ENCODE measurements around the gene CDC14A. TPM values are rescaled to one million over a fixed set of nuclear protein-coding genes. Genes with fewer than 3 reads are reported as not detected.

The CDC14A gene
- total RNA-seq, 1 experiment from 2014 or later, result 6.5 TPM

DNA sequence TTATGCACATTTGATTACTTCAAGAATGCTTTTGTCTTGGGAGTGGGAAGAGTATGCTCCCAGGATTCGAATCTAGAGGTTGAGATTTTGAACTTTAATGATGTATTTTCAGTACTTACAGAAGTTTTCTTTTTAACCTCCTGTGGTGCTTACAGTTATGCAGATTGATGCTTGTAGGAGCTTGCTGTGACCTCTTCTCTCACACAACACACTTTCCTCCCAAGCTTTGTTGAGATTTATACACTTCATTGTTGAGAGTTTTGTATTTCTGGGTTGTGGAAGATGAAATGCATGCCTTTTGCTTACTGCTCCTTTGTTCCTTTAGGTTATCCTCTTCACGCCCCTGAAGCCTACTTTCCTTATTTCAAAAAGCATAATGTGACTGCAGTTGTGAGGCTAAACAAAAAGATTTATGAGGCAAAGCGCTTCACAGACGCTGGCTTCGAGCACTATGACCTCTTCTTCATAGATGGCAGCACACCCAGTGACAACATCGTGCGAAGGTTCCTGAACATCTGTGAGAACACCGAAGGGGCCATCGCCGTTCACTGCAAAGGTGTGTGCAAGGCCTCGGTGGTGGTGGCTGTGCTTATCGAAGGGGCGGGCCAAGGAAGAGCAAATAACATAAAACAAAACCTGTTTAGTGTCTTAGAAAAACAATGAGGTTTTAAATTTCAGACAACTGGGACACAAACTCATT lies 110.2 kb downstream of the CDC14A start:
- H3K4me3 ChIP-seq, result no peak overlapping the region
- no peak for DNase-seq (ENCODE audit: low read depth in 1 of 2, low spot score in 2 of 2)
- H3K9me3 ChIP-seq (replicated peaks), result no peaks in the 10 kb centered on the region
- H3K27me3 ChIP-seq (replicated peaks), result no peaks in the 10 kb centered on the region
- H3K36me3 ChIP-seq, result no peaks in the 10 kb centered on the region
- no peak overlapping the region for H3K27ac ChIP-seq
- H3K4me1 ChIP-seq (replicated peaks), result no peaks in the 10 kb centered on the region

DNA sequence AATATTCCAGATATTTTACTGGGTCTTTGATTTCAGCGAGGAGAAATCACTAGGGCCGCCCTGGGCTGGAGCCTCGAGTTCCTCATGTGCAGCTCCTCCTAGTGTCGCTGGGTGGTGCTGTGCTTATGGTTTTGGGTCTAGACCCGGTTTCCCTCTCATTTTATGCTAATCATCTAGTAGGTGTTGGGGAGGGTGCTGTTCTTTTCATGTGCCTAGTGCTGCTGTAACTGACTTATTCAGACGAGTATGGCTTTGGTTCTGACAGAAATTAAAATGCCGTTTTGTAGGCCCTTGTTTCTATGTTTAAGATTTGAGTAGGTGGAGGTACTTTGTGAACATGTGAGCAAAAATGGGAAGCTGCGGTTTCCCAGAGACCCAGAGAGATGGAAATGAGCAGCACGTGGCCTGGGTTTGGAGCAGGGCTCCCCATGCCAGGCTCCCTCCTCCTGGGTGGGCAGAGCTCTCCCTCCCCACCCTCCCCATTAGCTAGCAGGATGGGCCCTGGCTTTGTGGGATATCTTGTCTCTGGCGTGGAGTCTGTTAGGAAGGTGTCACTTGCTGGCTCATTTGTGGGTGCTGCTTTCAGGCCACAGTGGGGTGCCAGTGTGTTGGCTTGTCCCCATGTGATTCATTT lies 111.6 kb downstream of the CDC14A start:
- Histone ChIP-seq H3K27me3 (replicated peaks) (no peaks in the 10 kb centered on the region), H3K4me1 (replicated peaks) (no peaks in the 10 kb centered on the region), H3K27ac (no peak overlapping the region), H3K4me3 (no peak overlapping the region), H3K9me3 (replicated peaks) (no peaks in the 10 kb centered on the region), H3K36me3 (0 out of 2 replicates have a peak, but pooled peaks cover 3% of the 10 kb centered on the region)
- DNase-seq (ENCODE audit: low read depth in 1 of 2, low spot score in 2 of 2), result peak; percentile 41 to 57

DNA sequence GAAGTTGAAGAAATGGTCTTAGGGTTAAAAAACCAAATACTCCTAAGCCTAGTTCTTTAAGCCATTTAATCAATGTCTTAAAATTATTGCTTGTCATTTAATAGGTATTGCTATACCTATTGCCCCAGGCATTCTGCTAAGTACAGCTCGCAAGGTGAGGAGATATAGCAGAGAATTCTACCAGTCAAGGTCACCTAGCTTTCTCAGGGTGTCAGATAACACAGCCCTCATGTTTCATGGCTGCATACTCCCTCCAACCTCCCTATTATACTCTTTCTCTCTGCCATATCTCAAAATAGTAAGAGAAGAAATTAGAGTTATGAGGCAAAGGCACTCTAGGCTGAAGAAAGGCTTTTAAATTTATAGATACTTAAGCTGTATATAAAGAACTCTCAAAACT lies 117.3 kb downstream of the CDC14A start:
- Histone ChIP-seq H3K27me3 (replicated peaks) (no peaks in the 10 kb centered on the region), H3K36me3 (0 out of 2 replicates have a peak, but pooled peaks cover 3% of the 10 kb centered on the region), H3K27ac (no peak overlapping the region), H3K9me3 (replicated peaks) (no peaks in the 10 kb centered on the region), H3K4me1 (replicated peaks) (no peaks in the 10 kb centered on the region), H3K4me3 (no peak overlapping the region)
- no peak for DNase-seq (ENCODE audit: low read depth in 1 of 2, low spot score in 2 of 2)

DNA sequence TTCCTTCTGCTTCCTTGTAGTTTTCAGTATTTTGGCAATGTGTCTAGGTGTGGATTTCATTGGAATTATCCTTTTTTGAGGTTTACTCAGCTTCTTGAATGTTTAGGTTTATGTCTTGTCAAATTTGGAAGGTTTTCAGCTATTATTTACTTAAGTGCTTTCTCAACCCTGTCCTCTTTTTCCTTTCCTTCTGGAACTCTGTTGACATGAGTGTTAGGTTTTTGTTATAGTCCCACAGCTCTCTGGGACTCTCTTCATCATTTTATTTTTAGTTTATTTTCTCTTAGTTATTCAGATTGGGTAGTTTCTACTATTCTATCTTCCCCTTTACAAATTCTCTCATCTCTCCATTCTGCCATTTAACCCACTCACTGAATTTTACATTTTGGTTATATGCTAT lies 122.5 kb downstream of the CDC14A start:
- no peaks in the 10 kb centered on the region for H3K9me3 ChIP-seq (replicated peaks)
- no peak overlapping the region for H3K4me3 ChIP-seq
- DNase-seq (ENCODE audit: low read depth in 1 of 2, low spot score in 2 of 2), result no peak
- H3K27me3 ChIP-seq (replicated peaks), result no peaks in the 10 kb centered on the region
- H3K27ac ChIP-seq, result no peak overlapping the region
- H3K36me3 ChIP-seq, result no peaks in the 10 kb centered on the region
- no peaks in the 10 kb centered on the region for H3K4me1 ChIP-seq (replicated peaks)

DNA sequence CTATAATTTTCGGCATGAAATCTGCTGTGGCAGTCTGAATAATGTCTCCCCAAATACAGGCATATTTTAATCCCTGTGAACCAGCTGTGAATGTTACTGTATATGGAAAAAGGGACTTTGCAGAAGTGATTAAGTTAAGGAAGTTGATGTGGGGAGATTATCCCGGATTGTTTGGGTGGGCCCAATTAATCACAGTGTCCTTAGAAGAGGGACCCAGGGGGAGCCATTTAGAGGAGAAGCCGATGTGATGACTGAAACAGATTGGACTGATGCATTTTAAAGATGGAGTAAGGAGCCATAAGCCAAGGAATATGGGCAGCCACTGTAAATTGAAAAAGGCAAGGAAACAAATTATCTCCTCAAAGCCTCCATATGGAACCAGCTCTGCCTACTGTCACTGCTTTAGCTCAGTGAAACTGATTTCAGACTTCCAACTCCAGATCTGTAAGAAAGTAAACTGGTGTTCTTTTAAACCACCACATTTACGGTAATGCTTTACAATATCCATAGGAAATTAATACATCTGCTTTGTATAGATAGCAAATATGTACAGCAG lies 124.5 kb downstream of the CDC14A start:
- no peaks in the 10 kb centered on the region for H3K36me3 ChIP-seq
- no peaks in the 10 kb centered on the region for H3K27me3 ChIP-seq (replicated peaks)
- DNase-seq (ENCODE audit: low read depth in 1 of 2, low spot score in 2 of 2), result no peak
- no peak overlapping the region for H3K27ac ChIP-seq
- H3K9me3 ChIP-seq (replicated peaks), result no peaks in the 10 kb centered on the region
- H3K4me1 ChIP-seq (replicated peaks), result no peaks in the 10 kb centered on the region
- no peak overlapping the region for H3K4me3 ChIP-seq

GRCh38 chr1:100478816-100479215 lies 126.5 kb downstream of the CDC14A start:
- Histone ChIP-seq H3K9me3 (replicated peaks) (no peaks in the 10 kb centered on the region), H3K4me1 (replicated peaks) (no peaks in the 10 kb centered on the region), H3K27ac (no peak overlapping the region), H3K4me3 (no peak overlapping the region), H3K27me3 (replicated peaks) (no peaks in the 10 kb centered on the region), H3K36me3 (no peaks in the 10 kb centered on the region)
- DNase-seq (ENCODE audit: low read depth in 1 of 2, low spot score in 2 of 2), result no peak

- Histone ChIP-seq H3K4me1 (replicated peaks) (no peaks in the 10 kb centered on the region), H3K27me3 (replicated peaks) (no peaks in the 10 kb centered on the region), H3K36me3 (no peaks in the 10 kb centered on the region), H3K27ac (no peak overlapping the region), H3K4me3 (no peak overlapping the region), H3K9me3 (replicated peaks) (no peaks in the 10 kb centered on the region)
- DNase-seq (ENCODE audit: low read depth in 1 of 2, low spot score in 2 of 2), result no peak
Observed at GRCh38 chr1:100479620-100480338, 127.5 kb downstream of the CDC14A start.

GRCh38 chr1:100481303-100481702 lies 129.0 kb downstream of the CDC14A start:
- H3K9me3 ChIP-seq (replicated peaks), result no peaks in the 10 kb centered on the region
- no peaks in the 10 kb centered on the region for H3K36me3 ChIP-seq
- H3K4me1 ChIP-seq (replicated peaks), result no peaks in the 10 kb centered on the region
- H3K27me3 ChIP-seq (replicated peaks), result no peaks in the 10 kb centered on the region
- DNase-seq (ENCODE audit: low read depth in 1 of 2, low spot score in 2 of 2), result no peak
- H3K4me3 ChIP-seq, result no peak overlapping the region
- no peak overlapping the region for H3K27ac ChIP-seq

DNA sequence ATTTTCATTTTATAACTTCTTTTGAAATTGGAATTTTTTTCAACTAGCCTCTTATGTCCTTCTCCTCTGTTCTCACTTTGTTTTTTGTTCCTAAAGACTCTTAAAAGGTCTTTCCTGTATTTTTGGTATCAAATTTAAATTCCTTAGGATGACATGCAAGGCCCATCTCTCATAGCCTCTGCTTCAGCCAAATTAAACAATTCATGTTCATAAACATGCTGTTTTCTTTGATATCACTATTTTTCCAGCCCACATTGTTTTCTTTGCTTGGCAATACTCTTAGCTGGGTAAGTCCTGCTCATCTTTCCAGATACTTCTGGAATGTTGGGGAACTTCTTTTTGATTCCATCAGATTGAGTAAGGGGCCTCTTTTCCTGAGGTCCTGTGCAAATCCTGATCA lies 129.9 kb downstream of the CDC14A start:
- Histone ChIP-seq H3K27me3 (replicated peaks) (no peaks in the 10 kb centered on the region), H3K4me1 (replicated peaks) (no peaks in the 10 kb centered on the region), H3K27ac (no peak overlapping the region), H3K36me3 (no peaks in the 10 kb centered on the region), H3K4me3 (no peak overlapping the region), H3K9me3 (replicated peaks) (no peaks in the 10 kb centered on the region)
- DNase-seq (ENCODE audit: low read depth in 1 of 2, low spot score in 2 of 2), result no peak

- H3K4me1 ChIP-seq (replicated peaks), result no peaks in the 10 kb centered on the region
- no peak overlapping the region for H3K4me3 ChIP-seq
- no peaks in the 10 kb centered on the region for H3K27me3 ChIP-seq (replicated peaks)
- no peak for DNase-seq (ENCODE audit: low read depth in 1 of 2, low spot score in 2 of 2)
- no peak overlapping the region for H3K27ac ChIP-seq
- no peaks in the 10 kb centered on the region for H3K36me3 ChIP-seq
- H3K9me3 ChIP-seq (replicated peaks), result no peaks in the 10 kb centered on the region
Observed at GRCh38 chr1:100482748-100483147, 130.4 kb downstream of the CDC14A start.

DNA sequence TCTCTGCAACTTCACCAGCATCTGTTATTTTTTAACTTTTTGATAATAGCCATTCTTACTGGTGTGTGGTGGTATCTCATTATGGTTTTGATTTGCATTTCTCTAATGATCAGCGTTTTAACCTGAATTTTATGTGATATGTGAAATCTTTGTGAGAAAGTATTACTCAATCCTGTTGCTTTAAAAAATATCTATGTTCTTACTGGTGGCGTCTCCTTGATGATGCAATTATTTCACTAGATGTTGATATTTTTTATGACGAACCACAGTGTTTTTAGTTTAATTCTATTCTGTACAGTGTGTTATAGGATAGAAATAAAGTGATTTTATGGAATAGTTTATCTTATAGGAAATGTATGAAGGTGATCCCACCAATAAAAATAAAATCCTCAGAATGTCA lies 130.9 kb downstream of the CDC14A start:
- DNase-seq (ENCODE audit: low read depth in 1 of 2, low spot score in 2 of 2), result no peak
- H3K27ac ChIP-seq, result no peak overlapping the region
- H3K9me3 ChIP-seq (replicated peaks), result no peaks in the 10 kb centered on the region
- no peaks in the 10 kb centered on the region for H3K36me3 ChIP-seq
- H3K4me1 ChIP-seq (replicated peaks), result no peaks in the 10 kb centered on the region
- no peaks in the 10 kb centered on the region for H3K27me3 ChIP-seq (replicated peaks)
- H3K4me3 ChIP-seq, result no peak overlapping the region

DNA sequence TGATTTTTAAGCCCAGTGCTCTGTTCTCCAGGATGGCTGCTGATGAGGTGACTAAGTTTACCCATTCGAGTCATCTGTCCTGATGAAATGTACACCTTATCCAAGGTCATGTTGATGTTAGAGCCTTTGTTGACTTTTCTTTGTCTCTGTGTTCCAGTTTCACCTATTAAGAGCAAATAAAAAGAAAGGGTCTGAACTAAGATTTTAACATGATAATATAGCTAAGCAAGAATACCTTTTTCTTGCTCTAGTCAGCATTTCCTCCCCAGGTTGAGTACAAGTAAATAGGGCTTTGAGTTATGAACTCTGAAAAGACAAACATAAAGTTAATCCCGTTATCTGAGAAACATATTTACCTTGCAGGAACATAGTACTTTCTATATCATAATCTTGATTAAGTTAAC lies 133.6 kb downstream of the CDC14A start:
- H3K27me3 ChIP-seq (replicated peaks), result no peaks in the 10 kb centered on the region
- H3K36me3 ChIP-seq, result no peaks in the 10 kb centered on the region
- H3K4me1 ChIP-seq (replicated peaks), result no peaks in the 10 kb centered on the region
- no peak overlapping the region for H3K4me3 ChIP-seq
- no peaks in the 10 kb centered on the region for H3K9me3 ChIP-seq (replicated peaks)
- no peak overlapping the region for H3K27ac ChIP-seq
- DNase-seq (ENCODE audit: low read depth in 1 of 2, low spot score in 2 of 2), result no peak

- Histone ChIP-seq H3K27me3 (replicated peaks) (no peaks in the 10 kb centered on the region), H3K27ac (no peak overlapping the region), H3K36me3 (peaks cover 5% of the 10 kb centered on the region), H3K4me3 (no peak overlapping the region), H3K9me3 (replicated peaks) (no peaks in the 10 kb centered on the region), H3K4me1 (replicated peaks) (no peaks in the 10 kb centered on the region)
- no peak for DNase-seq (ENCODE audit: low read depth in 1 of 2, low spot score in 2 of 2)
Observed at GRCh38 chr1:100494393-100495084, 142.2 kb downstream of the CDC14A start.

Data from SJSA1 (cell line).